Fibroblast of gingiva (primary cell): ENCODE measurements around the gene PKLR.
"Not testable (repeated sequence)": the region's sequence is repeated elsewhere in the genome, so short reads cannot be mapped to it uniquely, and the experiment has no call there.

Source experiments
- DNase-seq: peaks from one replicate; pipeline ENCODE4 v3.0.0-alpha.2; 2011; ENCODE audit warnings: low read depth

The PKLR gene

GRCh38 chr1:155316922-155317321 lies 15.7 kb upstream of the PKLR start:
- no peak for DNase-seq

GRCh38 chr1:155313261-155313660 lies 12.0 kb upstream of the PKLR start:
- DNase-seq = no peak

GRCh38 chr1:155309423-155310021 lies 8.3 kb upstream of the PKLR start:
- DNase-seq = peak; percentile 10

GRCh38 chr1:155308493-155309422 lies 7.5 kb upstream of the PKLR start, which contains the start of gene FDPS:
Gene FDPS, plus strand, starts transcription at chr1:155308866. Its CDS starts 924 bp downstream, at chr1:155309790.
- peak; percentile 99 for DNase-seq

- peak; percentile 34 for DNase-seq
These were observed 6.1 kb upstream of the PKLR start for GRCh38 chr1:155307247-155307740.

GRCh38 chr1:155305881-155306391 lies 4.7 kb upstream of the PKLR start:
- no peak for DNase-seq

- no peak for DNase-seq
These were observed 3.4 kb upstream of the PKLR start for GRCh38 chr1:155304558-155305063.

- DNase-seq = no peak
These were observed 497 bp downstream of the PKLR start for GRCh38 chr1:155300553-155301329.

- no peak for DNase-seq
These were observed 1.2 kb downstream of the PKLR start for GRCh38 chr1:155300024-155300423.

- no peak for DNase-seq
These were observed 3.9 kb downstream of the PKLR start for GRCh38 chr1:155297384-155297783.

GRCh38 chr1:155296661-155297060 lies 4.6 kb downstream of the PKLR start:
- no peak for DNase-seq

- DNase-seq = no peak
These were observed 5.3 kb downstream of the PKLR start for GRCh38 chr1:155295942-155296267.

GRCh38 chr1:155295183-155295941 lies 5.9 kb downstream of the PKLR start:
- DNase-seq = no peak

- DNase-seq = no peak
These were observed 6.6 kb downstream of the PKLR start for GRCh38 chr1:155294520-155295182.

GRCh38 chr1:155293086-155293749 lies 8.0 kb downstream of the PKLR start:
- no peak for DNase-seq

- DNase-seq = not testable (repeated sequence)
These were observed 10.2 kb downstream of the PKLR start for GRCh38 chr1:155291006-155291405.

- DNase-seq = no peak
These were observed 13.2 kb downstream of the PKLR start for GRCh38 chr1:155287987-155288543.

- no peak for DNase-seq
These were observed 14.7 kb downstream of the PKLR start for GRCh38 chr1:155286544-155286943.

- DNase-seq = no peak
These were observed 15.6 kb downstream of the PKLR start for GRCh38 chr1:155285631-155286044.

GRCh38 chr1:155285063-155285462 lies 16.2 kb downstream of the PKLR start:
- DNase-seq = no peak
